ENCODE results near the gene LAMC2. TPM values are rescaled to one million over a fixed set of nuclear protein-coding genes. Genes with fewer than 3 reads are reported as not detected.

The LAMC2 gene
- total and polyA plus RNA-seq, 2 of the 8 experiments (the other 6 are each of a cell fraction or from before 2014, with no cell fraction given), result 4.6 to 12.9 TPM

DNA sequence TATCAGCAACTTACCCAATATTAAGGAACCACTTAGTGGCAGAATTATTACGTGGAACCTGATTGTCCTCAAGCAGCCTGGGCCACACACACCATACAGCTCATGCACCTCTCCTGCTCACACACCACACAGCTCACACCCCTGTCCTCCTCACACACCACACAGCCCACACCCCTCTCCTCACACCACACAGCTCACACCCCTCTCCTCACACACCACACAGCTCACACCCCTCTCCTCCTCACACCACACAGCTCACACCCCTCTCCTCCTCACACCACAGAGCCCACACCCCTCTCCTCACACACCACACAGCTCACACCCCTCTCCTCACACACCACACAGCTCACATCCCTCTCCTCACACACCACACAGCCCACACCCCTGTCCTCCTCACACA, 36.8 kb upstream of the LAMC2 start:
- Histone ChIP-seq H2BK12ac (ENCODE audit: low read depth, low read length) (peak overlapping the region; percentile 75; the same call in 1 of the 2 replicates), H3K56ac (replicated peaks; ENCODE audit: insufficient read length, low read depth, low read length) (no peak overlapping the region), H2BK20ac (ENCODE audit: low read length) (no peak overlapping the region), H3K36me3 (ENCODE audit: control insufficient read depth in 2 of 4, insufficient read depth in 4 of 4, low read length in 3 of 4) (no peaks in the 10 kb centered on the region), H4K8ac (ENCODE audit: extremely low read depth, insufficient read depth, low read length) (no peak overlapping the region), H4K5ac (ENCODE audit: insufficient read length, low read depth, low read length) (no peak overlapping the region), H4K91ac (replicated peaks; ENCODE audit: insufficient read length, low read length) (no peak overlapping the region), H3K4me3 (ENCODE audit: extremely low read depth in 1 of 4, insufficient read depth in 2 of 4, low read depth in 3 of 4, low read length in 4 of 4) (no peak overlapping the region), H2BK5ac (ENCODE audit: low read depth, low read length) (no peak overlapping the region), H4K20me1 (replicated peaks in 1 of 2; ENCODE audit: control insufficient read depth in 1 of 2, insufficient read depth in 2 of 2, low read length in 2 of 2) (no peaks in the 10 kb centered on the region), H3K14ac (ENCODE audit: insufficient read length) (no peak overlapping the region), H3K18ac (ENCODE audit: extremely low read depth, low read length) (no peak overlapping the region), H2AFZ (ENCODE audit: low read length) (no peak overlapping the region), H3K79me1 (ENCODE audit: low read depth, low read length) (no peaks in the 10 kb centered on the region), H3K4ac (replicated peaks; ENCODE audit: insufficient read length, low read depth, low read length) (no peak overlapping the region), H3K4me2 (ENCODE audit: insufficient read depth in 1 of 2, low read depth in 2 of 2, low read length in 2 of 2) (no peak overlapping the region), H2AK5ac (ENCODE audit: low read depth, low read length) (no peak overlapping the region), H3K79me2 (ENCODE audit: control insufficient read depth in 1 of 2, insufficient read depth in 2 of 2, low read length in 2 of 2) (no peaks in the 10 kb centered on the region), H3K27ac (ENCODE audit: low read depth, low read length) (no peak overlapping the region), H2BK15ac (ENCODE audit: low read length) (no peak overlapping the region), H2BK120ac (replicated peaks; ENCODE audit: low read depth, low read length) (no peak overlapping the region), H3K9ac (replicated peaks in 1 of 4; ENCODE audit: extremely low read depth in 1 of 4, low read depth in 3 of 4, low read length in 3 of 4) (no peak overlapping the region), H3K4me1 (replicated peaks in 1 of 4; ENCODE audit: control insufficient read depth in 3 of 4, insufficient read depth in 4 of 4, low read length in 3 of 4) (no peaks in the 10 kb centered on the region), H3K9me3 (ENCODE audit: insufficient read depth in 2 of 2, low read depth in 1 of 2, low read length in 1 of 2) (no peaks in the 10 kb centered on the region), H3K23me2 (ENCODE audit: low read depth, low read length) (peaks cover 5% of the 10 kb centered on the region; the same call in 1 of the 2 replicates), H3K27me3 (replicated peaks in 1 of 4; ENCODE audit: control insufficient read depth in 3 of 4, extremely low read depth in 1 of 4, insufficient read depth in 3 of 4, low read length in 3 of 4) (no peaks in the 10 kb centered on the region), H3K23ac (ENCODE audit: insufficient read length) (no peak overlapping the region)
- 82% methylated on average over 1 of the region's 1 CpG; no CpG with 5 or more reads in 1 of the 2 experiments for WGBS, 2 experiments (ENCODE audit: extremely low coverage in 1 of 2, insufficient coverage in 1 of 2, insufficient read length in 1 of 2, insufficient replicate concordance in 2 of 2, low coverage in 1 of 2, low lambda C conversion rate in 2 of 2, missing lambda C conversion rate in 1 of 2)
- FAIRE-seq (no peak), DNase-seq (ENCODE audit: low read depth in 1 of 2, low spot score in 2 of 2) (no peak)
- POLR2A ChIA-PET (ENCODE audit: partially characterized antibody), result interaction anchor here (1.1 kb wide), 1 partner anchor 9 kb away, joined by 3 read pairs; no protein-coding TSS in a partner anchor
- CTCF ChIA-PET (ENCODE audit: partially characterized antibody), result interaction anchor here (0.6 to 1.5 kb wide), 6 partner anchors 9 to 157 kb away, joined by 3 to 8 read pairs (median 3); no protein-coding TSS in a partner anchor
- no peak for TF ChIP-seq CHD1 (IDR thresholded peaks at IDR 0.05; ENCODE audit: low read depth, low read length)
- TF ChIP-seq CREB1 (IDR thresholded peaks at IDR 0.05), result no peak
- TF ChIP-seq, protein P1, sequence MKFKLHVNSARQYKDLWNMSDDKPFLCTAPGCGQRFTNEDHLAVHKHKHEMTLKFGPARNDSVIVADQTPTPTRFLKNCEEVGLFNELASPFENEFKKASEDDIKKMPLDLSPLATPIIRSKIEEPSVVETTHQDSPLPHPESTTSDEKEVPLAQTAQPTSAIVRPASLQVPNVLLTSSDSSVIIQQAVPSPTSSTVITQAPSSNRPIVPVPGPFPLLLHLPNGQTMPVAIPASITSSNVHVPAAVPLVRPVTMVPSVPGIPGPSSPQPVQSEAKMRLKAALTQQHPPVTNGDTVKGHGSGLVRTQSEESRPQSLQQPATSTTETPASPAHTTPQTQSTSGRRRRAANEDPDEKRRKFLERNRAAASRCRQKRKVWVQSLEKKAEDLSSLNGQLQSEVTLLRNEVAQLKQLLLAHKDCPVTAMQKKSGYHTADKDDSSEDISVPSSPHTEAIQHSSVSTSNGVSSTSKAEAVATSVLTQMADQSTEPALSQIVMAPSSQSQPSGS (IDR thresholded peaks at IDR 0.05; ENCODE audit: low read length), result no peak
- TF ChIP-seq RBBP5 (IDR thresholded peaks at IDR 0.05; ENCODE audit: borderline replicate concordance, low read depth, low read length), result no peak
- TF ChIP-seq TEAD4 (IDR thresholded peaks at IDR 0.05; ENCODE audit: low read depth, low read length), result no peak
- no peak for TF ChIP-seq ASH2L (IDR thresholded peaks at IDR 0.05; ENCODE audit: low read length)
- TF ChIP-seq JUND (IDR thresholded peaks at IDR 0.05; ENCODE audit: low read length), result no peak
- no peak for TF ChIP-seq SAP30 (IDR thresholded peaks at IDR 0.05; ENCODE audit: insufficient read depth, insufficient replicate concordance, low read length)
- TF ChIP-seq, protein P2, sequence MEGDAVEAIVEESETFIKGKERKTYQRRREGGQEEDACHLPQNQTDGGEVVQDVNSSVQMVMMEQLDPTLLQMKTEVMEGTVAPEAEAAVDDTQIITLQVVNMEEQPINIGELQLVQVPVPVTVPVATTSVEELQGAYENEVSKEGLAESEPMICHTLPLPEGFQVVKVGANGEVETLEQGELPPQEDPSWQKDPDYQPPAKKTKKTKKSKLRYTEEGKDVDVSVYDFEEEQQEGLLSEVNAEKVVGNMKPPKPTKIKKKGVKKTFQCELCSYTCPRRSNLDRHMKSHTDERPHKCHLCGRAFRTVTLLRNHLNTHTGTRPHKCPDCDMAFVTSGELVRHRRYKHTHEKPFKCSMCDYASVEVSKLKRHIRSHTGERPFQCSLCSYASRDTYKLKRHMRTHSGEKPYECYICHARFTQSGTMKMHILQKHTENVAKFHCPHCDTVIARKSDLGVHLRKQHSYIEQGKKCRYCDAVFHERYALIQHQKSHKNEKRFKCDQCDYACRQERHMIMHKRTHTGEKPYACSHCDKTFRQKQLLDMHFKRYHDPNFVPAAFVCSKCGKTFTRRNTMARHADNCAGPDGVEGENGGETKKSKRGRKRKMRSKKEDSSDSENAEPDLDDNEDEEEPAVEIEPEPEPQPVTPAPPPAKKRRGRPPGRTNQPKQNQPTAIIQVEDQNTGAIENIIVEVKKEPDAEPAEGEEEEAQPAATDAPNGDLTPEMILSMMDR (IDR thresholded peaks at IDR 0.05; ENCODE audit: control extremely low read depth in 1 of 3, insufficient read depth in 1 of 3, low read depth in 1 of 3, low read length in 3 of 3), result no peak
- no peak for TF ChIP-seq SP4 (IDR thresholded peaks at IDR 0.05; ENCODE audit: low read length)
